Measurements from ENCODE around the gene TMEM39B.
"Not testable (repeated sequence)": the region's sequence is repeated elsewhere in the genome, so short reads cannot be mapped to it uniquely, and the experiment has no call there.

TMEM39B gene

GRCh38 chr1:32071758-32072621 is 749 bp upstream of the TMEM39B start:
- DNase-seq: no peak

GRCh38 chr1:32073299-32074229 is 825 bp downstream of the TMEM39B start:
- DNase-seq: no peak

GRCh38 chr1:32074841-32075240 is 2.1 kb downstream of the TMEM39B start:
- DNase-seq: no peak

- no peak for DNase-seq
These were observed 4.7 kb downstream of the TMEM39B start for GRCh38 chr1:32077451-32077850.

GRCh38 chr1:32082022-32082421 is 9.3 kb downstream of the TMEM39B start:
- no peak for DNase-seq

GRCh38 chr1:32086381-32086780 is 13.6 kb downstream of the TMEM39B start:
- not testable (repeated sequence) for DNase-seq

- no peak for DNase-seq
These were observed 18.4 kb downstream of the TMEM39B start for GRCh38 chr1:32091176-32091575.

GRCh38 chr1:32091591-32091990 is 18.9 kb downstream of the TMEM39B start:
- no peak for DNase-seq

GRCh38 chr1:32094746-32095521 is 22.2 kb downstream of the TMEM39B start:
- DNase-seq: no peak

GRCh38 chr1:32099426-32099825 is 26.7 kb downstream of the TMEM39B start:
- no peak for DNase-seq

GRCh38 chr1:32100359-32100758 is 27.6 kb downstream of the TMEM39B start:
- DNase-seq: no peak

- DNase-seq: no peak
These were observed 28.3 kb downstream of the TMEM39B start for GRCh38 chr1:32100807-32101708.

- DNase-seq: no peak
These were observed 31.4 kb downstream of the TMEM39B start for GRCh38 chr1:32104127-32104526.

- DNase-seq: no peak
These were observed 32.6 kb downstream of the TMEM39B start for GRCh38 chr1:32105338-32105737.

- DNase-seq: no peak
These were observed 34.0 kb downstream of the TMEM39B start for GRCh38 chr1:32106663-32107275.

GRCh38 chr1:32107742-32108661 is 35.3 kb downstream of the TMEM39B start, which contains the start of gene KPNA6:
TSS of gene KPNA6 (plus strand) at chr1:32108056. CDS start at chr1:32108131, 75 bp downstream.
- peak; percentile 79 for DNase-seq

- DNase-seq: no peak
These were observed 38.4 kb downstream of the TMEM39B start for GRCh38 chr1:32111040-32111623.

- no peak for DNase-seq
These were observed 39.0 kb downstream of the TMEM39B start for GRCh38 chr1:32111789-32112188.

GRCh38 chr1:32112806-32113375 is 40.2 kb downstream of the TMEM39B start:
- DNase-seq: no peak
